ENCODE measurements around the gene RESP18. TPM values are rescaled to one million over a fixed set of nuclear protein-coding genes. Genes with fewer than 3 reads are reported as not detected.

The RESP18 gene
- polyA plus RNA-seq, 1 of the 3 experiments (the other 2 are of a cell fraction): not detected

Small RNAs within 50 kb of the gene (small RNA-seq; reads per million reads assigned to genes)
- 0 reads per million in 7 experiments for gene AC053503.3
- gene MIR153-1: 0 to 2.9 (median 0) reads per million in 7 experiments

Other genes with a start within 250 kb of the RESP18 start
- 16.3 and 21.0 TPM in 2 replicates for gene NHEJ1, start 171.9 kb downstream of the RESP18 start, polyA plus RNA-seq (2012; rRNA removed)
- gene SLC23A3, start 162.7 kb downstream of the RESP18 start, polyA plus RNA-seq (2012; rRNA removed): 2.1 and 3.5 TPM in 2 replicates
- gene CNPPD1, start 155.8 kb downstream of the RESP18 start, polyA plus RNA-seq (2012; rRNA removed): 75.9 and 84.1 TPM in 2 replicates
- gene RETREG2, start 154.5 kb downstream of the RESP18 start, polyA plus RNA-seq (2012; rRNA removed): 74.6 and 94.8 TPM in 2 replicates
- gene ZFAND2B, start 126.0 kb downstream of the RESP18 start, polyA plus RNA-seq (2012; rRNA removed): 39.9 and 46.9 TPM in 2 replicates
- 26.5 and 27.4 TPM in 2 replicates for gene ABCB6, start 113.8 kb downstream of the RESP18 start, polyA plus RNA-seq (2012; rRNA removed)
- 29.6 and 33.2 TPM in 2 replicates for gene ATG9A, start 103.1 kb downstream of the RESP18 start, polyA plus RNA-seq (2012; rRNA removed)
- gene ANKZF1, start 102.9 kb downstream of the RESP18 start, polyA plus RNA-seq (2012; rRNA removed): 22.3 and 30.8 TPM in 2 replicates
- 11.7 and 14.1 TPM in 2 replicates for gene GLB1L, start 87.3 kb downstream of the RESP18 start, polyA plus RNA-seq (2012; rRNA removed)
- gene STK16, start 87.3 kb downstream of the RESP18 start, polyA plus RNA-seq (2012; rRNA removed): 57.6 and 78.6 TPM in 2 replicates
- gene TUBA4B, start 79.5 kb downstream of the RESP18 start, polyA plus RNA-seq (2012; rRNA removed): 0.03 TPM in 1 of 2 replicates, not detected in the other
- gene TUBA4A, start 78.8 kb downstream of the RESP18 start, polyA plus RNA-seq (2012; rRNA removed): 4.8 and 6.2 TPM in 2 replicates
- 37.2 and 39.9 TPM in 2 replicates for gene DNAJB2, start 53.4 kb downstream of the RESP18 start, polyA plus RNA-seq (2012; rRNA removed)
- gene PTPRN, start 23.3 kb downstream of the RESP18 start, polyA plus RNA-seq (2012; rRNA removed): 7.4 and 9.5 TPM in 2 replicates
- gene DNPEP, start 55.2 kb upstream of the RESP18 start, polyA plus RNA-seq (2012; rRNA removed): 80.7 and 92.6 TPM in 2 replicates
- gene DES, start 85.6 kb upstream of the RESP18 start, polyA plus RNA-seq (2012; rRNA removed): 0.21 and 0.28 TPM in 2 replicates
- 98.3 and 107 TPM in 2 replicates for gene SPEG, start 102.1 kb upstream of the RESP18 start, polyA plus RNA-seq (2012; rRNA removed)
- gene GMPPA, start 166.1 kb upstream of the RESP18 start, polyA plus RNA-seq (2012; rRNA removed): 61.3 and 75.1 TPM in 2 replicates
- gene ASIC4, start 181.7 kb upstream of the RESP18 start, polyA plus RNA-seq (2012; rRNA removed): 0.05 and 0.10 TPM in 2 replicates
- gene CHPF, start 211.1 kb upstream of the RESP18 start, polyA plus RNA-seq (2012; rRNA removed): 119 and 141 TPM in 2 replicates
- 4.7 and 7.0 TPM in 2 replicates for gene TMEM198, start 211.3 kb upstream of the RESP18 start, polyA plus RNA-seq (2012; rRNA removed)
- gene OBSL1, start 238.8 kb upstream of the RESP18 start, polyA plus RNA-seq (2012; rRNA removed): 70.9 and 93.0 TPM in 2 replicates
- 1.2 and 1.6 TPM in 2 replicates for gene INHA, start 239.6 kb upstream of the RESP18 start, polyA plus RNA-seq (2012; rRNA removed)

All from SK-N-SH (cell line).